Naive thymus-derived CD8-positive, alpha-beta T cell (primary cell): Measurements from ENCODE around the gene SEMG2. TPM values are rescaled to one million over a fixed set of nuclear protein-coding genes. Genes with fewer than 3 reads are reported as not detected.

Experiments
- ATAC-seq, 2 donors: fragments of 150-1000 bp; cut with Tn5 transposase in 1 of 2; sonication (Bioruptor Pico), chemical (Tn5 transposase) in 1 of 2; 1 replicate in 1 of 2; 2 replicates in 1 of 2; pipeline ENCODE4 v1.10.0; 2021; ENCODE audit warnings: mild to moderate bottlenecking in 2 of 2, moderate library complexity in 2 of 2
- POLR2A ChIA-PET: fragments of 350-600 bp; sonication (Branson Sonifier 250); formaldehyde crosslinking; loops from one replicate; lab custom pipeline; 2021; ENCODE audit warnings: antibody characterized with exemption; lab: Charles Lee
- DNase-seq, 10 donors: peaks; one replicate each; pipeline versions ENCODE4 v3.0.0 to v3.0.0-alpha.2; 2020 to 2022
- H3K27ac Mint-ChIP-seq, 10 donors: one replicate each; pipeline ENCODE4 v1.8.0; 2020 to 2022; ENCODE audit warnings: mild to moderate bottlenecking in 10 of 10, mixed read lengths in 10 of 10, moderate library complexity in 4 of 10, inconsistent platforms in 1 of 10
- H3K27me3 Mint-ChIP-seq, 5 donors: one replicate each; pipeline ENCODE4 v1.8.0; 2021 to 2022; ENCODE audit warnings: mixed read lengths in 5 of 5
- H3K36me3 Mint-ChIP-seq, 3 donors: one replicate each; pipeline ENCODE4 v1.8.0; 2020 to 2022; ENCODE audit warnings: mixed read lengths in 3 of 3, mild to moderate bottlenecking in 2 of 3, inconsistent platforms in 1 of 3
- H3K4me1 Mint-ChIP-seq, 4 donors: one replicate each; pipeline ENCODE4 v1.8.0; 2021 to 2022; ENCODE audit warnings: mixed read lengths in 4 of 4
- H3K4me3 Mint-ChIP-seq, 10 donors: one replicate each; pipeline ENCODE4 v1.8.0; 2020 to 2022; ENCODE audit warnings: mild to moderate bottlenecking in 10 of 10, mixed read lengths in 10 of 10, moderate library complexity in 6 of 10, inconsistent platforms in 1 of 10
- H3K9me3 Mint-ChIP-seq, 9 donors: one replicate each; pipeline ENCODE4 v1.8.0; 2020 to 2022; ENCODE audit warnings: mixed read lengths in 9 of 9, mild to moderate bottlenecking in 3 of 9, inconsistent platforms in 1 of 9, moderate library complexity in 1 of 9
- polyA plus RNA-seq, 3 donors: library from polyadenylated mRNA; unstranded; fragments of 300-500 nt; fragmentation: Illumina TruSeq; gene quantifications; one replicate each; pipeline ENCODE4 v1.2.3, GENCODE V29; 2021
- total RNA-seq, 8 experiments: library from RNA in 2 of 8; stranded (reverse) in 2 of 8; gene quantifications; one replicate each; pipeline ENCODE4 v1.2.3 and lab custom pipeline; 2021 to 2026

The SEMG2 gene
- total RNA-seq (not detected), polyA plus RNA-seq (not detected), total RNA-seq (lab: John Stamatoyannopoulos, UW) (0 reads per million in 6 experiments)

GRCh38 chr20:45221076-45221475 lies at the start of gene SEMG2:
TSS of gene SEMG2 (plus strand) at chr20:45221373. CDS start at chr20:45221390, 17 bp downstream.
- POLR2A ChIA-PET = no interaction called here
- H3K27me3 Mint-ChIP-seq = peaks cover 19 to 66% (median 30%) of the 10 kb centered on the region in 5 donors
- ATAC-seq (no peak), DNase-seq (no peak)
- no peaks in the 10 kb centered on the region for H3K4me1 Mint-ChIP-seq
- H3K4me3 Mint-ChIP-seq = no peak within 1 kb of the TSS
- H3K9me3 Mint-ChIP-seq = no peaks in the 10 kb centered on the region
- no peaks in the 10 kb centered on the region for H3K36me3 Mint-ChIP-seq
- no peak within 1 kb of the TSS for H3K27ac Mint-ChIP-seq

DNA sequence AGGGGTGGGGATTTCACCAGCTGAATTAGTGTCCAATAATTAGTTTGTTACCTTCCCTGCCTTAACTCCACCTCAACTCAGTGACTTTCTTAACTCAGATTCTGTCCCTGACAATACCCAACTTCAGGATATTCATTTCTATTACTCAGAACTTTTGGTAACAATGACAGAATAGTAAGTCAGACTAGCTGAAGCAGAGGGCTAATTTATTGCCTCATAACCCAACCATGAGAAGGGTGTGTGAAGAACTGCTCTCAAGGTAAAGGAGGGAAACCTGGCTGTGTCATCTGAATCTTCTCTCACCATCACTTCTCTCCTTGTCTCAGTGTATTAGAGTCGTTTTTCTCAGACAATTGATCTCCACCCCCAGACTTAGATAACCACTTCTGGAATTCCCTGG lies 47.7 kb upstream of the SEMG2 start:
- ATAC-seq (no peak), DNase-seq (no peak)
- peaks cover 8 to 35% (median 12%) of the 10 kb centered on the region in 5 donors for H3K27me3 Mint-ChIP-seq
- POLR2A ChIA-PET = no interaction called here
- H3K36me3 Mint-ChIP-seq = peaks cover 0 to 4% (median 0%) of the 10 kb centered on the region in 3 donors
- H3K9me3 Mint-ChIP-seq = peaks cover 0 to 15% (median 0%) of the 10 kb centered on the region in 9 donors
- no peak overlapping the region for H3K27ac Mint-ChIP-seq
- no peak overlapping the region for H3K4me3 Mint-ChIP-seq
- no peaks in the 10 kb centered on the region for H3K4me1 Mint-ChIP-seq

DNA sequence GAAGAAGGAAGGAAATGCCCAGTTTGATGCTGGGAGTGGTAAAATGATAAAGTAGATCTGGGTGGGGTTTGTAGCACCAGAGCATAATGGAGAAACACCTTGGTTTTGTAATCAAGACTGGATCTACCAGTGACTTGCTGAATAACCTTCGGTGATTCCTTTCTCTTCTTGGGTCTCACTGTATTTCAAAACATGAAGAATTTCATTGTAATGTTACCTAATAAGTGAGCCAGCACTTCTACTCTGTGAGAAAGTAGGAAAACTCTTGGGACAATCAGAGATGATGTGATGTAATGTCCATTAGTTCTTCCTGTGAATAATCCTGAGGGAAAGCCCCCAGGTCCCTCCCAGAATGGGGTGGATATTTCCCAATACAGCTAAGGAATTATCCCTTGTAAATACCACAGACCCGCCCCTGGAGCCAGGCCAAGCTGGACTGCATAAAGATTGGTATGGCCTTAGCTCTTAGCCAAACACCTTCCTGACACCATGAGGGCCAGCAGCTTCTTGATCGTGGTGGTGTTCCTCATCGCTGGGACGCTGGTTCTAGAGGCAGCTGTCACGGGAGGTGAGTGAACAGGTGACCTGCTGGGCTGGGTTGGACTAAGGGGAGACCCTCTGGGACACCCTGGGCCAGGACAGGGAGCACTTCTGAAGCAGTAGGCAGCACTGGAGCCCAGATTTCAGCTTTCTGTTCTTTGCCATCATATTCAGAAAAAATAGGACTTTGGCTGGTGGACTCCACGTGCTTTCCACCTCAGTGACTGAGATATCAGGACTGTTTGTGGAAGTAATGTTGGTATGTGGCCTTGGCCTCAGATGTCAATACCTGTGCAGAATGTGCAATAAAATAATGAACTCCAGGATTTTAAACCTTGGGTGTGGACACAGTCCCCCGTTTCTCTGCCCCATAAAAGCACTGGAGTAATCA lies 46.5 kb upstream of the SEMG2 start, which contains the start of gene PI3:
Gene PI3, plus strand, starts transcription at position 469 of the 931 bp plus-strand sequence. Its CDS starts 21 bp downstream, at position 490.
- Mint-ChIP-seq H3K27ac (peak within 1 kb of the TSS in 1 of 10 donors; percentile 78), H3K9me3 (peaks cover 0 to 5% (median 0%) of the 10 kb centered on the region in 9 donors), H3K36me3 (peaks cover 0 to 4% (median 0%) of the 10 kb centered on the region in 3 donors)

GRCh38 chr20:45176526-45177267 lies 44.5 kb upstream of the SEMG2 start:
- H3K27ac Mint-ChIP-seq = peak overlapping the region in 1 of 10 donors; percentile 2
- no peaks in the 10 kb centered on the region for H3K36me3 Mint-ChIP-seq
- peaks cover 8 to 27% (median 12%) of the 10 kb centered on the region in 5 donors for H3K27me3 Mint-ChIP-seq
- no peaks in the 10 kb centered on the region for H3K4me1 Mint-ChIP-seq
- H3K4me3 Mint-ChIP-seq = no peak overlapping the region
- POLR2A ChIA-PET = no interaction called here
- ATAC-seq (no peak), DNase-seq (no peak)
- no peaks in the 10 kb centered on the region for H3K9me3 Mint-ChIP-seq

More for the DNA sequence above, 46.5 kb upstream of the SEMG2 start, which contains the start of gene PI3:
- POLR2A ChIA-PET = no interaction called here
- DNase-seq (no peak), ATAC-seq (no peak)
- Mint-ChIP-seq H3K4me3 (no peak within 1 kb of the TSS), H3K27me3 (peaks cover 8 to 35% (median 12%) of the 10 kb centered on the region in 5 donors), H3K4me1 (no peaks in the 10 kb centered on the region)

DNA sequence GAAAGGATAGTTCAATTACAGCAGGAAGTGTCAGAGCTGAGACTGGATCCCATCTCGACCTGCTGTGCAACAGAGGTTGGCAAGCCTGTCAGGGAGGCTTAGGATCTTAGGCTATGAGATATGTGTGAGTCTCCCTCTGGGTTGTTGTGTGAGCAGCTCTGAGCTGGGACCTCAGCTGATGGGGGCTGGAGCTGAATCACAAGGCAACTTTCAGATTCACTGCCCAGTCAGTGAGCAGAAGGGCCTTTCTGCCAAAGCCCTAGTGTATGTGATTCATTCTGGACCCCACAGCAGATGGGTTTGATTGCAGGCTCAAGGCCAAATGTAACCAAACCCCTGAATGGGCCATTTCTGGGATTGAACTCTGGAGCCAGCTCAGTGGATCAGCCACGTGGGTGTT lies 42.0 kb upstream of the SEMG2 start:
- Mint-ChIP-seq H3K27me3 (peaks cover 1 to 23% (median 8%) of the 10 kb centered on the region in 5 donors), H3K9me3 (no peaks in the 10 kb centered on the region), H3K4me3 (no peak overlapping the region), H3K36me3 (no peaks in the 10 kb centered on the region), H3K27ac (no peak overlapping the region), H3K4me1 (no peaks in the 10 kb centered on the region)
- DNase-seq (no peak), ATAC-seq (no peak)
- POLR2A ChIA-PET = no interaction called here

- Mint-ChIP-seq H3K27ac (no peak overlapping the region), H3K4me1 (no peaks in the 10 kb centered on the region), H3K4me3 (no peak overlapping the region), H3K9me3 (no peaks in the 10 kb centered on the region), H3K27me3 (peaks cover 1 to 10% (median 4%) of the 10 kb centered on the region in 5 donors), H3K36me3 (no peaks in the 10 kb centered on the region)
- DNase-seq (no peak), ATAC-seq (no peak)
- POLR2A ChIA-PET = no interaction called here
Measured at GRCh38 chr20:45181639-45182038, 39.5 kb upstream of the SEMG2 start.

GRCh38 chr20:45183084-45183483 lies 38.1 kb upstream of the SEMG2 start:
- H3K4me1 Mint-ChIP-seq = no peaks in the 10 kb centered on the region
- DNase-seq (no peak), ATAC-seq (no peak)
- peaks cover 0 to 8% (median 4%) of the 10 kb centered on the region in 5 donors for H3K27me3 Mint-ChIP-seq
- no peak overlapping the region for H3K4me3 Mint-ChIP-seq
- H3K36me3 Mint-ChIP-seq = no peaks in the 10 kb centered on the region
- no peak overlapping the region for H3K27ac Mint-ChIP-seq
- no peaks in the 10 kb centered on the region for H3K9me3 Mint-ChIP-seq
- POLR2A ChIA-PET = no interaction called here

- Mint-ChIP-seq H3K4me3 (no peak overlapping the region), H3K27me3 (peaks cover 0 to 16% (median 6%) of the 10 kb centered on the region in 5 donors), H3K9me3 (no peaks in the 10 kb centered on the region), H3K4me1 (no peaks in the 10 kb centered on the region), H3K36me3 (no peaks in the 10 kb centered on the region), H3K27ac (no peak overlapping the region)
- POLR2A ChIA-PET = no interaction called here
- no peak for DNase-seq
- no peak for ATAC-seq
Measured at GRCh38 chr20:45187693-45188092, 33.5 kb upstream of the SEMG2 start.

DNA sequence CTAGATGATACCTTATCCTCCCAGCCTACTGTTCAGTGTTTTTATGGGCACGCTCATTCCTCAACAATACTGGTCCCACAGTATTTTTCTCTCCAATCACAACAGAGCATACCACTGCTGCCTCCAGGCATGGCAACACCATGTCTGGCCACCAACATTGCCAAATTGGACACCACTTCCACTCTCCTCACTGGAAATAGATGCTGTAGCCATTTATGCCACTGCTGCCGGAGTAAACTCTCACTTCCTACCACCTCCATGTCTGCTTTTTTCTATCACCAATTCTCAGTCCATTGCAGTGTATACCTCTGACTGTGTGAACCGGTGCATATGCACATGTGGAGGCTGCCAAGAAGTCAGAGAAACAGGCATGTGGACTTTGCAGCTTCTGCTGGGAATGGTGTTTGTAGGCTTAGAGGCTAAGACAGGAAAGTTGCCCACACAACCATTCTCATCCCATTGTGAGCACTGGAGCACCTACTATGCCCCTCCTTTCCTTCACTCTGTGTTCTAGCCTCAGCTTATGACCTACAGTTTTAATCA lies 32.0 kb upstream of the SEMG2 start:
- POLR2A ChIA-PET = no interaction called here
- peaks cover 2 to 19% (median 5%) of the 10 kb centered on the region in 5 donors for H3K27me3 Mint-ChIP-seq
- DNase-seq (no peak), ATAC-seq (no peak)
- H3K36me3 Mint-ChIP-seq = no peaks in the 10 kb centered on the region
- no peaks in the 10 kb centered on the region for H3K4me1 Mint-ChIP-seq
- no peak overlapping the region for H3K27ac Mint-ChIP-seq
- H3K4me3 Mint-ChIP-seq = no peak overlapping the region
- H3K9me3 Mint-ChIP-seq = no peaks in the 10 kb centered on the region

- H3K27ac Mint-ChIP-seq = no peak overlapping the region
- no peak overlapping the region for H3K4me3 Mint-ChIP-seq
- H3K4me1 Mint-ChIP-seq = no peaks in the 10 kb centered on the region
- DNase-seq (no peak), ATAC-seq (no peak)
- POLR2A ChIA-PET = no interaction called here
- H3K27me3 Mint-ChIP-seq = peaks cover 2 to 24% (median 4%) of the 10 kb centered on the region in 5 donors
- peaks cover 0 to 5% (median 0%) of the 10 kb centered on the region in 9 donors for H3K9me3 Mint-ChIP-seq
- H3K36me3 Mint-ChIP-seq = no peaks in the 10 kb centered on the region
Measured at GRCh38 chr20:45189861-45190260, 31.3 kb upstream of the SEMG2 start.

DNA sequence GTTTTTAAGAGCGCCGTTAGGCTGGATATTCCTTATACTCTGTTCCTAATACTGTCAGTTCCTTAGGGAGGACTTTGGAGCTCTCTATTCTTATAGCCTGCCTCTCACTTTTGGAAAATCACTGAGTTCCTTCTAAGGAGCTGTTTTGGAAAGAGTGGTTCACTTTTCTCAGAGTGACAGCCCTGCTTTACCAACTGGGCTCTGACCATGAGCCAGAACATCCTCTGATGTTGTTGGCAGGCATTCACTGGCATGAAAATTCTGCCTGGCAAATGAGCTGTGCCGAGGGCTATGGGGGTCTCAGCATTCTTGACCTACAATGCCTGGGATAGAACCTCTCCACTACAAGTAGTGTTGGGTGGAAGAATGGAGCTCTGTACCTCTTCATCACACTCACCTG lies 29.2 kb upstream of the SEMG2 start:
- POLR2A ChIA-PET = no interaction called here

GRCh38 chr20:45193331-45193730 lies 27.8 kb upstream of the SEMG2 start:
- no peak overlapping the region for H3K4me3 Mint-ChIP-seq
- ATAC-seq (no peak), DNase-seq (no peak)
- no peak overlapping the region for H3K27ac Mint-ChIP-seq
- H3K9me3 Mint-ChIP-seq = peaks cover 0 to 10% (median 0%) of the 10 kb centered on the region in 9 donors
- POLR2A ChIA-PET = no interaction called here
- H3K27me3 Mint-ChIP-seq = peaks cover 5 to 39% (median 7%) of the 10 kb centered on the region in 5 donors
- H3K4me1 Mint-ChIP-seq = no peaks in the 10 kb centered on the region
- H3K36me3 Mint-ChIP-seq = no peaks in the 10 kb centered on the region

More for the DNA sequence above, 29.2 kb upstream of the SEMG2 start:
- no peak for ATAC-seq
- Mint-ChIP-seq H3K9me3 (peaks cover 0 to 10% (median 0%) of the 10 kb centered on the region in 9 donors), H3K36me3 (no peaks in the 10 kb centered on the region), H3K27me3 (peaks cover 0 to 25% (median 4%) of the 10 kb centered on the region in 5 donors), H3K4me3 (no peak overlapping the region), H3K27ac (no peak overlapping the region), H3K4me1 (no peaks in the 10 kb centered on the region)
- DNase-seq = no peak
